Measurements from ENCODE around the gene NOL9. TPM values are rescaled to one million over a fixed set of nuclear protein-coding genes. Genes with fewer than 3 reads are reported as not detected.

NOL9 gene
- total and polyA plus RNA-seq, 10 of the 15 experiments (the other 5 are each of a cell fraction or from before 2014, with no cell fraction given) = 3.9 to 35.9 (median 23.0) TPM

- TF ChIP-seq ESRRA (IDR thresholded peaks at IDR 0.05; ENCODE audit: low read length) (no peak), SMC3 (IDR thresholded peaks at IDR 0.05; ENCODE audit: borderline replicate concordance, low read length) (no peak), E4F1 (IDR thresholded peaks at IDR 0.05; ENCODE audit: borderline replicate concordance, partially characterized antibody) (no peak), JUNB (IDR thresholded peaks at IDR 0.05) (no peak), BCL11A (IDR thresholded peaks at IDR 0.05; ENCODE audit: low read depth, low read length) (no peak), NFIC (IDR thresholded peaks at IDR 0.05; ENCODE audit: low read depth, low read length) (no peak), SMAD1 (IDR thresholded peaks at IDR 0.05; ENCODE audit: low read depth, partially characterized antibody) (no peak), PRDM15 (CRISPR knock-in tag; IDR thresholded peaks at IDR 0.05) (no peak), SREBF2 (IDR thresholded peaks at IDR 0.05; ENCODE audit: low read length) (no peak), SIX5 (IDR thresholded peaks at IDR 0.05; ENCODE audit: low read depth, low read length, severe bottlenecking) (no peak), USF2 (IDR thresholded peaks at IDR 0.05; ENCODE audit: borderline replicate concordance, low read depth, low read length) (peak; percentile 77), BCLAF1 (IDR thresholded peaks at IDR 0.05) (no peak), POLR2AphosphoS2 (IDR thresholded peaks at IDR 0.05; ENCODE audit: low read depth, low read length) (0 out of 2 replicates have a peak, but pooled peaks have one; percentile 28), CHD4 (IDR thresholded peaks at IDR 0.05) (no peak)
Observed at GRCh38 chr1:6601049-6601922, 47.0 kb upstream of the NOL9 start (continued).
